Measurements from ENCODE around the gene ADAP1.

DNA sequence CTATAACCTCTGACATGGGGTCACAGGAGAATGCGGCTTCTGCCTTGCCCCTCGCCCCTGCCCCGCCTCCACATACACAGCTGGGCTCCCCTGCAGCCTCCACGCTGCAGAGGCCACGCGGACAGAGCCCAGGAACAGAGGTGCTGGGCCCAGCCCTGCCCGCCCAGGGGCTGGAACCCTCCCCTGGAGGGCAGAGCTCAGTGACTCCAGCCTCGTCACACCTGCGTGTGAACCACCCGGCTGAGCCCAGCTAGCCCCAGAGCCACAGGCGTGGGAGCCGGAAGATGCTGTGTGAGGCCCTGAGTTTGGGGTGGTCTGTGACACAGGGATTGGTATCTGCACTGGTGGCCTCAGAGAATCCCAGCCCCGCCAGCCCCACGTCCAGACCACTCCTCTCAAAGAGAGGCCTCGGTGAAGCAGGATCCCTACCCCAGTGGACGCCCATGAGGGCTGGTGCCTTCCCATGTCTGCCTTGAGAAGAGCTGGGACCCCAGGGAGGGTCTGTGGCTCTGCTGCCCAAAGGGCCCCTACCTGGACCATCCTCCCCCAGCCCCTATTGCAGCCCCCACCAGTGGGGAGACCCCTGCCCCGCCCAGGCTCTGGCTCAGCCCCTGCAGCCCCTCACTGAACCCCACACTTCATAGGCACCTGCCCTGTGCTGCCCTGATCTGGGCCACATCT, 8.1 kb upstream of the ADAP1 start:
- TF ChIP-seq, protein P1, sequence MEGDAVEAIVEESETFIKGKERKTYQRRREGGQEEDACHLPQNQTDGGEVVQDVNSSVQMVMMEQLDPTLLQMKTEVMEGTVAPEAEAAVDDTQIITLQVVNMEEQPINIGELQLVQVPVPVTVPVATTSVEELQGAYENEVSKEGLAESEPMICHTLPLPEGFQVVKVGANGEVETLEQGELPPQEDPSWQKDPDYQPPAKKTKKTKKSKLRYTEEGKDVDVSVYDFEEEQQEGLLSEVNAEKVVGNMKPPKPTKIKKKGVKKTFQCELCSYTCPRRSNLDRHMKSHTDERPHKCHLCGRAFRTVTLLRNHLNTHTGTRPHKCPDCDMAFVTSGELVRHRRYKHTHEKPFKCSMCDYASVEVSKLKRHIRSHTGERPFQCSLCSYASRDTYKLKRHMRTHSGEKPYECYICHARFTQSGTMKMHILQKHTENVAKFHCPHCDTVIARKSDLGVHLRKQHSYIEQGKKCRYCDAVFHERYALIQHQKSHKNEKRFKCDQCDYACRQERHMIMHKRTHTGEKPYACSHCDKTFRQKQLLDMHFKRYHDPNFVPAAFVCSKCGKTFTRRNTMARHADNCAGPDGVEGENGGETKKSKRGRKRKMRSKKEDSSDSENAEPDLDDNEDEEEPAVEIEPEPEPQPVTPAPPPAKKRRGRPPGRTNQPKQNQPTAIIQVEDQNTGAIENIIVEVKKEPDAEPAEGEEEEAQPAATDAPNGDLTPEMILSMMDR (IDR thresholded peaks at IDR 0.05): no peak
- no peak for TF ChIP-seq POLR2A (IDR thresholded peaks at IDR 0.05)
